Sigmoid colon (tissue), 3 donors: ENCODE results near the gene TMEM33.

Experiments
- CTCF ChIP-seq, 4 experiments: fragments of 450-650 bp in 3 of 4; fragments of 200-600 bp in 1 of 4; IDR thresholded peaks; one replicate each; pipeline ENCODE4 v1.5.1; 2016 to 2019; ENCODE audit warnings: antibody characterized with exemption in 4 of 4, mild to moderate bottlenecking in 3 of 4, moderate library complexity in 2 of 4
- POLR2A ChIP-seq, 2 donors: fragments of 450-650 bp; IDR thresholded peaks; one replicate each; pipeline ENCODE4 v1.6.1; 2016; ENCODE audit warnings: antibody characterized with exemption in 2 of 2, mild to moderate bottlenecking in 2 of 2, moderate library complexity in 2 of 2

DNA sequence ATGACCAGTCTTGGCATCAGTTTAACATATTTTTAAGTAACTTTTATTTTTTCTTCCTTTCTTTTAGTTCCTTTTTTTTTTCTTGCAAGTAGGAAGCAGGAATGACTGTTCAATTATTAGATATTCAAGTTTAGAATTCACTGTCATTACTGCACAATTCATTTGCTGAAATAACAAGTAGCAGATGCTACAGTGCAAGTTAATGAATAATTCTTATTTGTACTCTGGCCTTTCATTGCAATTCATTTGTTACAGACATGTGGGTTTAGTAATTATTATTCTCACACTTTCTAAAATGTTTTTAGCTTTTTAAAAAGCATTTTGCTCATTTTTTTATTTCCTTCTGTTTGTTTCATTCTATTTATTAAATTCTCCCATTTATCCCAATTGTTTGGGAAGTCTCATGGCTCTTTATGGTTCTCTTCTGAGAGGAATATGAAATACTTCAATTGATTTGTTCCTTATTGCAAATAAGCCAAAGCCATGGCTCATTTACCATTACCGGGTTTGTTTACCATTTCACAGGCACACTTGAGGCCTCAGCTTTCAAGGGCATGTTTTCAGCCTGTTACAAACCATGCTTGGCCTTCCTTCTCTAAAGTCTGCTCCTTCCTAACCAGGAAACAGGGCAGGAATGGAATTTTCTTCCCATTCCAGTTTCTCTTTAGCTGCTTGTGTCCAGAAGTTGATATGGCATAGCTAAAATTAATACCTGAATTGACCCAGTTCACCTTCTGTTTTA is 41.7 kb downstream of the TMEM33 start:
- TF ChIP-seq CTCF (IDR thresholded peaks at IDR 0.05) (no peak), POLR2A (IDR thresholded peaks at IDR 0.05) (no peak)
